ENCODE data around the gene HADHB.

HADHB gene

GRCh38 chr2:26244309-26245230, at the start of gene HADHB, which contains the start of gene HADHA:
TSS of gene HADHB (plus strand) at chr2:26244939. CDS start at chr2:26254255, 9,316 bp downstream.
TSS of gene HADHA (minus strand) at chr2:26244632. CDS start at chr2:26244596, 36 bp downstream.
- peak; percentile 94 for DNase-seq (ENCODE audit: low spot score)

- DNase-seq (ENCODE audit: low spot score): no peak
These were observed 49.4 kb upstream of the HADHB start for GRCh38 chr2:26195040-26195984.

- no peak for DNase-seq (ENCODE audit: low spot score)
These were observed 47.9 kb upstream of the HADHB start for GRCh38 chr2:26196683-26197418.

GRCh38 chr2:26197516-26197915, 47.2 kb upstream of the HADHB start:
- DNase-seq (ENCODE audit: low spot score): no peak

- no peak for DNase-seq (ENCODE audit: low spot score)
These were observed 41.7 kb upstream of the HADHB start for GRCh38 chr2:26202981-26203490.

GRCh38 chr2:26203906-26204305, 40.8 kb upstream of the HADHB start:
- no peak for DNase-seq (ENCODE audit: low spot score)

GRCh38 chr2:26212011-26212410, 32.7 kb upstream of the HADHB start:
- no peak for DNase-seq (ENCODE audit: low spot score)

GRCh38 chr2:26214759-26215158, 30.0 kb upstream of the HADHB start:
- no peak for DNase-seq (ENCODE audit: low spot score)

GRCh38 chr2:26215833-26216232, 28.9 kb upstream of the HADHB start:
- DNase-seq (ENCODE audit: low spot score): no peak

GRCh38 chr2:26216587-26216986, 28.2 kb upstream of the HADHB start:
- DNase-seq (ENCODE audit: low spot score): no peak

GRCh38 chr2:26217720-26218119, 27.0 kb upstream of the HADHB start:
- no peak for DNase-seq (ENCODE audit: low spot score)

GRCh38 chr2:26223018-26223417, 21.7 kb upstream of the HADHB start:
- no peak for DNase-seq (ENCODE audit: low spot score)

GRCh38 chr2:26224095-26224494, 20.6 kb upstream of the HADHB start:
- no peak for DNase-seq (ENCODE audit: low spot score)

GRCh38 chr2:26229595-26229994, 15.1 kb upstream of the HADHB start:
- DNase-seq (ENCODE audit: low spot score): no peak

GRCh38 chr2:26230806-26231205, 13.9 kb upstream of the HADHB start:
- DNase-seq (ENCODE audit: low spot score): no peak

GRCh38 chr2:26235089-26235488, 9.7 kb upstream of the HADHB start:
- no peak for DNase-seq (ENCODE audit: low spot score)

GRCh38 chr2:26237868-26238267, 6.9 kb upstream of the HADHB start:
- no peak for DNase-seq (ENCODE audit: low spot score)

GRCh38 chr2:26238311-26238958, 6.3 kb upstream of the HADHB start:
- no peak for DNase-seq (ENCODE audit: low spot score)

GRCh38 chr2:26241928-26242436, 2.8 kb upstream of the HADHB start:
- DNase-seq (ENCODE audit: low spot score): no peak

GRCh38 chr2:26243470-26244308, 1.1 kb upstream of the HADHB start:
- peak; percentile 29 for DNase-seq (ENCODE audit: low spot score)
